Heart right ventricle (tissue), 16 donors: ENCODE results near the gene HCN2. TPM values are rescaled to one million over a fixed set of nuclear protein-coding genes. Genes with fewer than 3 reads are reported as not detected.

Experiments used
- ATAC-seq, 8 donors: fragments of 200-7000 bp; cut with Tn5 transposase; one replicate each; pipeline ENCODE4 v1.9.1; 2020; ENCODE audit warnings: mild to moderate bottlenecking in 8 of 8, moderate library complexity in 8 of 8, moderate number of reproducible peaks in 1 of 8
- DNase-seq, 2 donors: peaks; one replicate each; pipeline ENCODE4 v3.0.0-alpha.2; 2020
- H3K27ac ChIP-seq, 10 donors: fragments of 200-600 bp; sonication (generic) in 2 of 10; one replicate each; pipeline versions ENCODE4 v1.5.0 to v1.8.0; 2020 to 2022; ENCODE audit warnings: mild to moderate bottlenecking in 3 of 10
- H3K27me3 ChIP-seq, 7 donors: fragments of 200-600 bp; one replicate each; pipeline ENCODE4 v1.8.0; 2021 to 2022; ENCODE audit warnings: mild to moderate bottlenecking in 2 of 7
- H3K36me3 ChIP-seq, 9 donors: fragments of 200-600 bp; sonication (generic) in 1 of 9; one replicate each; pipeline versions ENCODE4 v1.5.0 to v1.8.0; 2020 to 2022; ENCODE audit warnings: mild to moderate bottlenecking in 2 of 9
- H3K4me1 ChIP-seq, 9 donors: fragments of 200-600 bp; sonication (generic) in 1 of 9; one replicate each; pipeline versions ENCODE4 v1.5.0 to v1.8.0; 2020 to 2022; ENCODE audit warnings: mild to moderate bottlenecking in 4 of 9
- H3K4me3 ChIP-seq, 10 donors: fragments of 200-600 bp; sonication (generic) in 2 of 10; one replicate each; pipeline versions ENCODE4 v1.5.0 to v1.8.0; 2020 to 2022; ENCODE audit warnings: mild to moderate bottlenecking in 7 of 10, moderate library complexity in 2 of 10
- H3K9me3 ChIP-seq, 11 donors: fragments of 200-600 bp in 10 of 11; sonication (generic) in 2 of 11; one replicate each; pipeline versions ENCODE4 v1.5.0 to v1.8.0; 2013 to 2022; ENCODE audit warnings: mild to moderate bottlenecking in 2 of 11, control low read depth in 1 of 11, moderate library complexity in 1 of 11
- WGBS, 2 donors: extraction: QIAGEN DNeasy Blood & Tissue Kit; methylation state at CpG; one replicate each; pipeline ENCODE4 v1.1.7; 2013; ENCODE audit warnings: inconsistent platforms in 1 of 2; 5-methylcytosine and 5-hydroxymethylcytosine counted together
- intact Hi-C, 10 donors: fragments of 100-400 bp; cut with DNase I; formaldehyde crosslinking; loops; one replicate each; pipeline versions ENCODE4 v1.11.1 to v1.14.2; 2022
- polyA plus RNA-seq, 2 donors: library from polyadenylated mRNA; stranded (reverse); fragments of 200-250 nt; gene quantifications; one replicate each; pipeline ENCODE4 v1.2.3, GENCODE V29; 2013
- total RNA-seq, 10 donors: library from RNA; stranded (reverse); fragmentation: NEBNext Ultra II Directional in 3 of 10; extraction: Animal tissue kit (Norgen Biotek cat#: 25700) in 3 of 10; gene quantifications; one replicate each; pipeline versions ENCODE4 v1.2.1 to v1.2.4, GENCODE V29; 2021 to 2023
- TF ChIP-seq, protein P1 (sequence below), 9 donors: fragments of 200-600 bp; sonication (generic) in 2 of 9; IDR thresholded peaks; one replicate each; pipeline versions ENCODE4 v1.5.0 to v1.8.0; 2021 to 2022; ENCODE audit warnings: antibody characterized with exemption in 9 of 9, mild to moderate bottlenecking in 5 of 9, moderate library complexity in 1 of 9
- donor health status: Arrhythmogenic right ventricular cardiomyopathy.
- donor health status: ischemic (EF 13 %, LVEDD 7.1; RV severe dilation, severe dysfunction).
- donor health status: healthy with polysubstance abuse.
- donor health status: DM: no; HTN: yes; CAD: no.
- donor health status: DM: no; HTN: no; CAD: no.
- donor health status: ischemic (EF 25% LVEDD 6.9; RV normal size, moderate dysfunction).
- donor health status: ischemic (EF 25% LVEDD 5.7; RV mildly dilated, moderate dysfunction).
- donor health status: healthy.
- donor health status: DM: yes; HTN: yes; CAD: no.
- donor health status: Ischemic cardiomyopathy.
- donor health status: ischemic (EF 35%, LVEDD 5.7; RV mildly dilated, moderate dysfunction).
- donor health status: nonischemic (EF 11% LVEDD 7.7; RV severe dilation, severe dysfunction).
- donor health status: DM: yes; HTN: yes; CAD: no.
- donor health status: PGD.
- donor health status: ischemic (EF 29% LVEDD 5.4; RV normal size, mild dysfunction).
- donor health status: nonischemic (EF 23%, LVEDD 6.1; RV moderate dilation, normal function).

HCN2 gene
- total and polyA plus RNA-seq, 12 donors, result 0.90 to 10.7 (median 4.8) TPM

- intact Hi-C loops, result no loop called here
- peaks cover 0 to 16% (median 0%) of the 10 kb centered on the region in 7 donors for H3K27me3 ChIP-seq
- ATAC-seq (no peak), DNase-seq (no peak)
- no peak overlapping the region for H3K4me3 ChIP-seq
- TF ChIP-seq, protein P1, sequence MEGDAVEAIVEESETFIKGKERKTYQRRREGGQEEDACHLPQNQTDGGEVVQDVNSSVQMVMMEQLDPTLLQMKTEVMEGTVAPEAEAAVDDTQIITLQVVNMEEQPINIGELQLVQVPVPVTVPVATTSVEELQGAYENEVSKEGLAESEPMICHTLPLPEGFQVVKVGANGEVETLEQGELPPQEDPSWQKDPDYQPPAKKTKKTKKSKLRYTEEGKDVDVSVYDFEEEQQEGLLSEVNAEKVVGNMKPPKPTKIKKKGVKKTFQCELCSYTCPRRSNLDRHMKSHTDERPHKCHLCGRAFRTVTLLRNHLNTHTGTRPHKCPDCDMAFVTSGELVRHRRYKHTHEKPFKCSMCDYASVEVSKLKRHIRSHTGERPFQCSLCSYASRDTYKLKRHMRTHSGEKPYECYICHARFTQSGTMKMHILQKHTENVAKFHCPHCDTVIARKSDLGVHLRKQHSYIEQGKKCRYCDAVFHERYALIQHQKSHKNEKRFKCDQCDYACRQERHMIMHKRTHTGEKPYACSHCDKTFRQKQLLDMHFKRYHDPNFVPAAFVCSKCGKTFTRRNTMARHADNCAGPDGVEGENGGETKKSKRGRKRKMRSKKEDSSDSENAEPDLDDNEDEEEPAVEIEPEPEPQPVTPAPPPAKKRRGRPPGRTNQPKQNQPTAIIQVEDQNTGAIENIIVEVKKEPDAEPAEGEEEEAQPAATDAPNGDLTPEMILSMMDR (IDR thresholded peaks at IDR 0.05), result no peak
- no peaks in the 10 kb centered on the region for H3K9me3 ChIP-seq
- H3K27ac ChIP-seq, result no peak overlapping the region
- peaks cover 4 to 12% (median 10%) of the 10 kb centered on the region in 9 donors for H3K4me1 ChIP-seq
- WGBS, 2 donors, result 92 to 95% methylated on average over 30 to 31 of the region's 31 CpGs
- peaks cover 0 to 12% (median 0%) of the 10 kb centered on the region in 9 donors for H3K36me3 ChIP-seq
Measured at GRCh38 chr19:640606-641189, 51.0 kb downstream of the HCN2 start.

DNA sequence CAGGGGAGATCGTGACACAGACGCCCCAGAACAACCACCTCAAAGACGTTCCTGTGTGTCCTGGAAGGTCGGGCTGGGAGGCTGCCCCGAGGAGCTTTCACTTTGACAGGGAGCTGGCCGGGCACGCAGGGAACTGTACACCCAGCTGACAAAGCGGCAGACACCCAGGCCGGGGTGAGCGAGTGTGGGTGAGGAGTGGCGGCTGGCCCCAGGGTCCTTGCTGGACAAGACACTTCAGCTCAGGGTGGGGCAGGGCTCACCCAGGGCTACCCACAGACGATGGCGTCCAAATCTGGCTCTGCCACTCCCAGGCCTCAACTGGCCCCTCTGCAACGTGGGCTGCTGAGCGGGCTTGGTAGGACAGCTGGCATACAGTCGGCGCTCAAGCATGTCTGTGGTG is 52.0 kb downstream of the HCN2 start:
- Histone ChIP-seq H3K4me3 (no peak overlapping the region), H3K4me1 (peaks cover 4 to 12% (median 10%) of the 10 kb centered on the region in 9 donors), H3K36me3 (peaks cover 0 to 21% (median 1%) of the 10 kb centered on the region in 9 donors), H3K27ac (no peak overlapping the region), H3K9me3 (no peaks in the 10 kb centered on the region), H3K27me3 (peaks cover 0 to 16% (median 0%) of the 10 kb centered on the region in 7 donors)
- TF ChIP-seq, protein P1 (IDR thresholded peaks at IDR 0.05), result no peak
- no peak for ATAC-seq
- intact Hi-C loops, result no loop called here
- WGBS, 2 donors, result 86 to 90% methylated on average over 17 of the region's 17 CpGs
- DNase-seq, result no peak

- ATAC-seq, result no peak
- Histone ChIP-seq H3K9me3 (no peaks in the 10 kb centered on the region), H3K4me3 (no peak overlapping the region), H3K36me3 (peaks cover 0 to 34% (median 14%) of the 10 kb centered on the region in 9 donors), H3K27me3 (peaks cover 0 to 16% (median 0%) of the 10 kb centered on the region in 7 donors), H3K4me1 (peaks cover 4 to 12% (median 10%) of the 10 kb centered on the region in 9 donors), H3K27ac (no peak overlapping the region)
- WGBS, 2 donors, result 80 to 84% methylated on average over 64 to 70 of the region's 70 CpGs
- no peak for DNase-seq
- TF ChIP-seq, protein P1 (IDR thresholded peaks at IDR 0.05), result no peak
- intact Hi-C loops, result no loop called here
Measured at GRCh38 chr19:642767-643727, 53.4 kb downstream of the HCN2 start.

GRCh38 chr19:643736-644135 is 54.1 kb downstream of the HCN2 start:
- peaks cover 0 to 10% (median 0%) of the 10 kb centered on the region in 7 donors for H3K27me3 ChIP-seq
- WGBS, 2 donors, result 91% methylated on average over 22 to 24 of the region's 24 CpGs
- ATAC-seq (no peak), DNase-seq (no peak)
- H3K36me3 ChIP-seq, result peaks cover 0 to 41% (median 20%) of the 10 kb centered on the region in 9 donors
- H3K4me3 ChIP-seq, result no peak overlapping the region
- intact Hi-C loops, result no loop called here
- no peaks in the 10 kb centered on the region for H3K9me3 ChIP-seq
- H3K27ac ChIP-seq, result no peak overlapping the region
- H3K4me1 ChIP-seq, result peaks cover 4 to 8% (median 7%) of the 10 kb centered on the region in 9 donors
- TF ChIP-seq, protein P1 (IDR thresholded peaks at IDR 0.05), result no peak
